ENCODE data around the gene HOXD4. TPM values are rescaled to one million over a fixed set of nuclear protein-coding genes. Genes with fewer than 3 reads are reported as not detected.

HOXD4 gene
- total RNA-seq, 2 experiments from 2014 or later: not detected

DNA sequence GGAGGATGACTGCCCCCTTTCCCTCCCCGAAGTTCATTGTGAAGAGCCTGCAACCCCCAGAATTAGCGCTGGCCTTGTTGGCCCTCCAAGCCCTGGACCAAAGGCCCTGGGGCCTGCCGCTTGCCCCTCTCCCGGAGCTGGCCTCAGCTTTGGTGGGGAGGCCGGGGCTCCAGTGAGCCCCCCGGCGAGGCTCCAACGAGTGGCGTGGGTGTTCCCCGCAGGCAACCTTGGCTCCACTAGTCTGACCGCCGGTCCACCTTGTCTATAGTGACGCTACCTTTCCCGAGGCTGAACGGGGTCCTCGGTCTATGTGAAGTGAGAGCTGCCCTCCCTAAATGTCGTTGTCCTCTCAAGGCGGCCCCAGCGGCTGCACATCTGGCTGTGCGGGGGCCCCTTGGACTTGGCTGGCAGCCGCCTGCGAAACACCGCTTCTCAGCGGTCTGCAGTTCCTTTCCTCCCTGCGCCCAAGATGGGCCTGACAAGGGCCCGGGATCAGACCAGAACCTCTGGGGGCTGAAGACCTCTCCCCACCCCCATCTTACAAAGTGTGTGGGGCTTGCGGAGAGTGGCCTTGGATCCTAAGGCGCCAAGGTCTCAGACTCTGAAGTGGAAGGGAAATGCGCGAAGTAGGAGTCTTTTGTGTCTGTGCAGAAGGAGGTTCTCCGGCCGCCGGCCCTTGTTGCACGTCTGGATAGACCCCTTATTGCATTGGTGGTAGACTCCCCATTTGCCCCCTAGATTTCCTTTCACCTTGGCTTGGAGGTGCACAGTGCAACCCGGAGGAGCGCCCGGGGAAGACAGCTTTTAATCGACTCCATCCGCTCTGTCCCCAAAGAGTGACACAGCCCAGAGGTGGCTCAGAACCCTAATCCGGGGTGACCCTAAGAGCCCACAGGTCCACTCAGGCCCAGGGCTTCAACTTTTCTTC is 38.7 kb upstream of the HOXD4 start:
- TF ChIP-seq, protein P1, sequence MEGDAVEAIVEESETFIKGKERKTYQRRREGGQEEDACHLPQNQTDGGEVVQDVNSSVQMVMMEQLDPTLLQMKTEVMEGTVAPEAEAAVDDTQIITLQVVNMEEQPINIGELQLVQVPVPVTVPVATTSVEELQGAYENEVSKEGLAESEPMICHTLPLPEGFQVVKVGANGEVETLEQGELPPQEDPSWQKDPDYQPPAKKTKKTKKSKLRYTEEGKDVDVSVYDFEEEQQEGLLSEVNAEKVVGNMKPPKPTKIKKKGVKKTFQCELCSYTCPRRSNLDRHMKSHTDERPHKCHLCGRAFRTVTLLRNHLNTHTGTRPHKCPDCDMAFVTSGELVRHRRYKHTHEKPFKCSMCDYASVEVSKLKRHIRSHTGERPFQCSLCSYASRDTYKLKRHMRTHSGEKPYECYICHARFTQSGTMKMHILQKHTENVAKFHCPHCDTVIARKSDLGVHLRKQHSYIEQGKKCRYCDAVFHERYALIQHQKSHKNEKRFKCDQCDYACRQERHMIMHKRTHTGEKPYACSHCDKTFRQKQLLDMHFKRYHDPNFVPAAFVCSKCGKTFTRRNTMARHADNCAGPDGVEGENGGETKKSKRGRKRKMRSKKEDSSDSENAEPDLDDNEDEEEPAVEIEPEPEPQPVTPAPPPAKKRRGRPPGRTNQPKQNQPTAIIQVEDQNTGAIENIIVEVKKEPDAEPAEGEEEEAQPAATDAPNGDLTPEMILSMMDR (IDR thresholded peaks at IDR 0.05): no peak
- ATAC-seq (ENCODE audit: poor library complexity): no peak
- no peak overlapping the region for H3K27ac ChIP-seq (ENCODE audit: low read depth in 1 of 2, low read length in 2 of 2)
- Mint-ChIP-seq H3K4me3 (peak overlapping the region; percentile 7), H3K4me1 (ENCODE audit: low read depth) (peaks cover 11% of the 10 kb centered on the region), H3K27me3 (peaks cover 94% of the 10 kb centered on the region), H3K27ac (no peak overlapping the region), H3K36me3 (ENCODE audit: low read depth) (peaks cover 11% of the 10 kb centered on the region), H3K9me3 (no peaks in the 10 kb centered on the region)
- intact Hi-C loops (cut with DNase I, micrococcal nuclease): loop anchor here in 1 of 2 experiments (5.0 kb wide), 1 partner anchor 35 kb away; no protein-coding TSS in a partner anchor
- peaks cover 92 to 97% of the 10 kb centered on the region in 2 experiments for H3K27me3 ChIP-seq (ENCODE audit: control insufficient read depth in 1 of 2, insufficient read depth in 2 of 2, low read length in 2 of 2)
- no peaks in the 10 kb centered on the region for H3K36me3 ChIP-seq (ENCODE audit: insufficient read depth, low read length)
- DNase-seq: no peak
- H3K4me3 ChIP-seq (ENCODE audit: low read length): no peak overlapping the region
- CTCF ChIA-PET: interaction anchor here (1.7 kb wide), 1 partner anchor 14 kb away, joined by 4 read pairs; no protein-coding TSS in a partner anchor
- peaks cover 12% of the 10 kb centered on the region for H3K4me1 ChIP-seq (ENCODE audit: insufficient read depth, low read length)
- peaks cover 13 to 68% of the 10 kb centered on the region in 2 experiments for H3K9me3 ChIP-seq (ENCODE audit: control insufficient read depth in 1 of 2, insufficient read depth in 1 of 2, low read length in 2 of 2)
- POLR2A ChIA-PET: no interaction called here

DNA sequence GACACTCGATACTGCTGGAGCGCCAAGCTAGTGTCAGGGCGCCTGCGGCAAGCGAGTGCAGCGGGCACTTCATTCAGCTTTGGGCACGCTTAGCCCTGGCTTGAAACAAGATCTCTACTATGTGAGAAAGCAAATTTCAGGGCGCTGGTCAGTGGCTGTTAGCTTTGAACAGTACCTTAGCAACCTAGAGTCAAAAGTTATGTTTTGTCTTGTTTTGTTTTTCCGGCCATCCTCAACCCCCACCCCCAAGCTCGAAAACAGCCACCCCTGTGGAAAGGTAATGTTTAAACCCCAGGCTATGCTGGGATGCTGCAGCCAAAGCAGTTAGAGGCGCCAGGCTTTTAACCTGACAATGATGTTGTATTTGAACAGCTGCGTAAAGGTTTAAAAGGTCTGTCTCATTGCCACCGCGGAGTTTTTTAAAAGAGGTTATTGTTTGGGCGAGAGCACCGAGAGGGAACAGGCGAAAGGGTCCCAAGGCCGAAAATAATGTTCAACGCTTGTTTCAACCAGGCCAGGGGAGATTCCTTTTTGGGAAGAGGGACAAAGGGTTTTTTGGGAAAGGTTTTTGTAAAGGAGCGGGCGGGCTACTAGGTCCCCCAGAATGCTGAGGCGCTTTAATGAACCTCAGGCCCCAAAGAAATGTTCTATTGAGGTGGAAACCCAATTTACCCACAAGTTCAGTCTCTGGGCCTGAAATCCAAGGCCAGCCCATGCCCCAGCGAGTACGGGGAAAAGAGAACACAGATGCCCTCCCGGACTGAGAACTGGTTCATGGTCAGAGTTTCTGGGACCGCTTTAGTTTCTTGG is 37.0 kb upstream of the HOXD4 start:
- H3K4me1 Mint-ChIP-seq (ENCODE audit: low read depth): peaks cover 10% of the 10 kb centered on the region
- no peaks in the 10 kb centered on the region for H3K36me3 ChIP-seq (ENCODE audit: insufficient read depth, low read length)
- H3K27me3 Mint-ChIP-seq: peaks cover 98% of the 10 kb centered on the region
- H3K27me3 ChIP-seq (ENCODE audit: control insufficient read depth in 1 of 2, insufficient read depth in 2 of 2, low read length in 2 of 2): peaks cover 99% of the 10 kb centered on the region in 2 experiments
- peaks cover 17% of the 10 kb centered on the region for H3K36me3 Mint-ChIP-seq (ENCODE audit: low read depth)
- H3K4me3 Mint-ChIP-seq: no peak overlapping the region
- ATAC-seq (ENCODE audit: poor library complexity) (no peak), DNase-seq (no peak)
- ChIA-PET POLR2A (no interaction called here), CTCF (interaction anchor here (1.3 kb wide), 1 partner anchor 13 kb away, joined by 4 read pairs; no protein-coding TSS in a partner anchor)
- H3K4me3 ChIP-seq (ENCODE audit: low read length): no peak overlapping the region
- peaks cover 7% of the 10 kb centered on the region for H3K4me1 ChIP-seq (ENCODE audit: insufficient read depth, low read length)
- no peak overlapping the region for H3K27ac ChIP-seq (ENCODE audit: low read depth in 1 of 2, low read length in 2 of 2)
- H3K9me3 ChIP-seq (ENCODE audit: control insufficient read depth in 1 of 2, insufficient read depth in 1 of 2, low read length in 2 of 2): peaks cover 13 to 73% of the 10 kb centered on the region in 2 experiments
- no peak overlapping the region for H3K27ac Mint-ChIP-seq
- intact Hi-C loops (cut with DNase I, micrococcal nuclease): loop anchor here in 1 of 2 experiments (5.0 kb wide), 1 partner anchor 37 kb away; no protein-coding TSS in a partner anchor
- H3K9me3 Mint-ChIP-seq: no peaks in the 10 kb centered on the region
- TF ChIP-seq, protein P1 (IDR thresholded peaks at IDR 0.05): no peak

DNA sequence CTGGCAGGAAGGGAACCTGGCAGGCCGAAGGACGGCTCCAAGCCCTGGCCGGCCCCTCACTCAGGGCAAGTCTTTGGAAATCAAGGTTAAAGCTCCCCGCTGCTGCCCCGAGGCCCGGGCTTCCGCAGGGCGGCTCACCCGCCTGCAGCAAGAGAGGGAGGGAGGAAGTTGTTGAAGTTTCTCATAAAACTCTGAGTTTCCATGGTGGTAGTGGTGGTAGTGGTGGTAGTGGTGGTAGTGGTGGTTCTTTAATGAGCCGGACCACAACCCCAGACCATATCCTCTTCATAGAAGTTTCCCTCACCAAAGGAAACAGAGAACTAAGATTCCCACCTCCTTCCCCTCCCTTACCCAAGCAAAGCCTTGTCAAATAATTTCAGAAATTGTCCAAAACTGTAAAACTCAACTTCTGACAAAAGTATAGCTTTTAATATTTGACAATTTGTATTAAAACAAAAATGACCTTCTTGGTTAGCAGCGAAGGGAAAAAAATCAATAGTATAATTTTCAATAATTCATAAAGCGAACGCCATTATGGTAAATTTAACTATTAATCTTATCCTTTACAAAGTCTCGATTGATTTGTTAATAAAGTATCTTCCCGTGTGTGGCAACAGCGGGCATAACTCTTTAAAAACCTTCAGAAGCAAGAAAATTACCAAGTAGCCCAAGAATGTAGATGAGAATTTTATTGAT is 36.3 kb upstream of the HOXD4 start:
- intact Hi-C loops (cut with DNase I, micrococcal nuclease): loop anchor here (5.0 kb wide), 2 partner anchors 33 to 38 kb away; partner anchors contain the start of gene EVX2 (in 1 of the 2)
- H3K4me3 ChIP-seq (ENCODE audit: low read length): no peak overlapping the region
- H3K27ac ChIP-seq (ENCODE audit: low read depth in 1 of 2, low read length in 2 of 2): no peak overlapping the region
- Mint-ChIP-seq H3K36me3 (ENCODE audit: low read depth) (peaks cover 10% of the 10 kb centered on the region), H3K4me3 (no peak overlapping the region), H3K27ac (no peak overlapping the region), H3K27me3 (peaks cover 98% of the 10 kb centered on the region), H3K4me1 (ENCODE audit: low read depth) (peaks cover 7% of the 10 kb centered on the region), H3K9me3 (no peaks in the 10 kb centered on the region)
- no peak for ATAC-seq (ENCODE audit: poor library complexity)
- ChIA-PET CTCF (interaction anchor here (1.3 kb wide), 1 partner anchor 12 kb away, joined by 4 read pairs; no protein-coding TSS in a partner anchor), POLR2A (no interaction called here)
- TF ChIP-seq, protein P1 (IDR thresholded peaks at IDR 0.05): no peak
- H3K36me3 ChIP-seq (ENCODE audit: insufficient read depth, low read length): no peaks in the 10 kb centered on the region
- peaks cover 99% of the 10 kb centered on the region in 2 experiments for H3K27me3 ChIP-seq (ENCODE audit: control insufficient read depth in 1 of 2, insufficient read depth in 2 of 2, low read length in 2 of 2)
- peaks cover 7% of the 10 kb centered on the region for H3K4me1 ChIP-seq (ENCODE audit: insufficient read depth, low read length)
- H3K9me3 ChIP-seq (ENCODE audit: control insufficient read depth in 1 of 2, insufficient read depth in 1 of 2, low read length in 2 of 2): peaks cover 10 to 67% of the 10 kb centered on the region in 2 experiments
- no peak for DNase-seq
